HG02678 (cell line): Measurements from ENCODE around the gene FMNL2.

Experiments used
- ATAC-seq: cut with Tn5 transposase; IDR thresholded peaks from one replicate; pipeline ENCODE4 v1.9.1; 2021; ENCODE audit warnings: mild to moderate bottlenecking, moderate library complexity; ENCODE audit not compliant: unreplicated experiment

Gene FMNL2

DNA sequence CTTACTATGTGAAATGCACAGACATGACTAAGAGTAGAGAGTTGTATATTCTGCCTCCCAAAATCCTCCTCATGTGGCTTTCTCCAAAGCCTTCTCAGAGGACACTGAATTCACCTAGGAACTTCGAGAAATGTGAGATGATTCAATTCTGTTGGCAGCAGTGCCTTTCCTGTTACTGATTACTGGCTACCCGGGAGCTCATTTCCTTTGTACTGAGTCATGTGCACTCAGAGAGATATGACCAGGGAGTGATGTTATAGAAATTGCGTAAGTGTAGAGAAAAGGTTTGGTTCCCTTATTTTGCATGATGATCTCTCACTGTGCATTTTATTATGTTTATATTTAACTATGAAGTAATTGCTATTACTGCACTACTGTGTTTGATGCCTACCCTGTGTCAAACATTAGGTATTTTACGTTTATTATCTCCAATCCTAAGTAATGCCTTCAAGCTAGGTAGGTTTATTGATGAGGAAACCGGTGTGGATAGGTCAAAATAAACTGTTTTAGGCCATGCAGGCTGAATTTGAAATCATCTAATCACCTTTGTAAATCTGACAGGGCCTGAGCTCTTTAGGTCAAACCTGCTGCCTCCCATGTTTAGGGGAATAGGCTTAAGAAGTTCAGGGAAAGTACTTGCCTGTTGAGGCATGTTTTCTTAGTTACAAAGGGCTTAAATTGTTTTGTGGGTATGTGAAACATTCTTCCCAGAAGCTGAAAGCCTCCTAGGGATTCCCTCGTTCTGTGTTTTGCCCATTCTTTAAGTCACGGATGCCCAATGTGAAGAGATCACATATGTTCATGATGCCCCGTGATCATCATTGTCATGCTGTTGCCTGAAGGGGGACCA, 86.8 kb downstream of the FMNL2 start:
- peak; percentile 89 for ATAC-seq

- no peak for ATAC-seq
Observed at GRCh38 chr2:152423684-152424083, 88.7 kb downstream of the FMNL2 start.

GRCh38 chr2:152425765-152426727, 91.1 kb downstream of the FMNL2 start:
- ATAC-seq: no peak

GRCh38 chr2:152426801-152427200, 91.8 kb downstream of the FMNL2 start:
- no peak for ATAC-seq

GRCh38 chr2:152427902-152428301, 92.9 kb downstream of the FMNL2 start:
- ATAC-seq: no peak

GRCh38 chr2:152428800-152429582, 94.0 kb downstream of the FMNL2 start:
- no peak for ATAC-seq

DNA sequence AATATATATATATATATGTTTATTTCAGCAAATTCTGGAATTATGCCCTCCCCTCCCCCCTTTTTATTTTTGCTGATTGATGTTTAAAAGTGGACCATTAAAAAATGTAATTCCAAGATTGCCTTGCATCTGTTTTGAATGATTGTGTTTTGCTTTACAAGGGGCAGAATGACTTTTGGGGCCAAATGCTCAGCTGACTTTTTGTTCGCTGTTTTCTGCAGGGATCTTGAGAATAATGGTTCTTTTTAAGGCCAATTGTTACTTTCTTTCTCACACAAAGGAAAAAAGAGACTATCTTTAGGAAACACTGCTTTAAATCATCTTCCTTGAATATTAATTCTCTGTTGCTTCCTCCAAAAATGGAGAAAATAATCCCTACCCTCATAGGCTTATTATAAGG, 95.9 kb downstream of the FMNL2 start:
- no peak for ATAC-seq

GRCh38 chr2:152431370-152432098, 96.6 kb downstream of the FMNL2 start:
- no peak for ATAC-seq

GRCh38 chr2:152432206-152432653, 97.3 kb downstream of the FMNL2 start:
- no peak for ATAC-seq

GRCh38 chr2:152432765-152433164, 97.8 kb downstream of the FMNL2 start:
- ATAC-seq: no peak

DNA sequence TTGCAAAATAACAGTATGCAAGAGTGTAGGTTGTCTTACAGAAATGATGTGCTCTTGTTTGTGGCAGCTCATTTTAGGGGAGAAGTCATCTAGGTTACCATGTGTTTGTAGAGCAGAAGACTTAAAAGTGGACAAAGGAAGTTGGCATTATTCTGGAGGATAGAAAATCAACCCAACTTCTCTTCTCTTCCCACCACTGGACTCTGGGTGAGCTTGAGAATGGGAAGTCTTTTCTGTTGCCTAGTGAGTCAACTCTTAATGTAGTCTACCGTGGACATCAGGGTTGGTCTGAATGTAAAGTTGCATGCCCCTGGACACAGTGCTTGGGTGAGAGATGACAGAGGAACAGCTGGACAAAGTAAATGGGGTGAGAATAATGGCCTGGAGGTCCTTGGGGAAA, 98.3 kb downstream of the FMNL2 start:
- no peak for ATAC-seq

DNA sequence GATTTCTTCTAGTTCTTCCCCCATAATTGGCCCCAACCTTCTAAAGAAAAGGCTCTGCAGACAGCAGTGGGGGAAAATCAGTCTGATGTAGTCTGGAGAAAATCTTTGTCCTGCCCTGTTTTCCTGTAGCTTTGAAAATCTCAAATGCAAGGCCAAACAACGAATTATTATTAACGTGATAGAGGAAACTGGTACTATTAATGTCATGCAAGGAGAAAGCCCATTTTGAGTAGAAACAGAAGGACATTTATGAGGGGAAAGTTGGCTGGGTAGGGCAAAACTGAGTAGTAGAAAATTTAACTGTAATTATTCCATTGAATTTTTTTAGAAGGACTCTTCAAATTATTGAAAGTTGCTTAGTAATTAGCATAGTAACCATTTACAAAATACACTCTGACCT, 98.8 kb downstream of the FMNL2 start:
- no peak for ATAC-seq

DNA sequence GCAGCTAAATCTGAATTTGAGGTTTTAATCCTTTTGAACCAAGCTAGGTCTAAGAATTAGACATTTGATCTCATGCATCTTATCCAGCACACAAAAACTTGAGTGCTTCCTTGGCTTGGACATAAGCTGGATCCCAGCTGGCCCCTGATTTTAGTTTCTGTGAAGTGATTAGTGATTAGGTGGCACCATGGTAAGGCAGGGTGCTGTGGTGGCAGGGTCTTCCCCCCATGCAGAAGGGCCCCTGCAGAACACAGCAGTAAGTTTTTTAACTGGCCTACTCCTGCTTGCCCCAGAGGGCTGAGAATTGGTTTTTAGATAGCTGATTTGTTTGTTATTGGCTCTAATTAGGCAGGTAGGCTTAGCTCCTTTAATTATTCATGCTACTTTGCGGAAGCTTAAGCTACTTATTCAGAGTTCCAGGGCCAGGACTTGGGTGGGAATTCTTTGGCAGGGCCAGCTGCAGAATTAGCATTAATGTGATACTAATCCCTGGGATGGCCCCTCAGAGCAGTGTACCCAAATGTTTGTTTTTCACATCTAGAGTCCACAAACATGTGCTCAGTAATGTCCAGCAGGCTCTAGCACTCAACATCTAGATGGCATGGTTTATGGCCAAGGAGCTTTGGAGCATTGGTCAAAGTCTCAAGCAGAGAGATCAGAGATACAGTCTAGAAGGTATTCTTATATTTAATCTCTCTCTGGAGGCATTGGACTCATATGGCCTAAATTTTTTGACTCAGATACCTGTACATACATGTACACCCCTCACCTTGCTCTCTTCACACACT, 99.6 kb downstream of the FMNL2 start:
- ATAC-seq: no peak

DNA sequence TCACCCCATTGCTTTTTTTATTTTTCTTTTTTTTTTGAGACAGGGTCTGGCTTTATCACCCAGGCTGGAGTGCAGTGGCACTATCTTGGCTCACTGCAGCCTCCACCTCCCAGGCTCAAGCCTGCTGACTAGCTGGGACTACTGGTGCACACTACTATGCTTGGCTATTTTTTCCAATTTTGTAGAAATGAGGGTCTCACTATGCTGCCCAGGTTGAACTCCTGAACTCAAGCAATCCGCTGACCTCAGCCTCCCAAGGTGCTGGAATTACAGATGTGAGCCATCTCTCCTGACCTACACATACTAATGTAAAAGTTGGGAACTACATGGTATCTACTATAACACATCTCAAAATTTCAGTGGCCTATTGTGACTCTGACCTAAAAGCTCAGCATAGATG, 101.2 kb downstream of the FMNL2 start:
- ATAC-seq: no peak

DNA sequence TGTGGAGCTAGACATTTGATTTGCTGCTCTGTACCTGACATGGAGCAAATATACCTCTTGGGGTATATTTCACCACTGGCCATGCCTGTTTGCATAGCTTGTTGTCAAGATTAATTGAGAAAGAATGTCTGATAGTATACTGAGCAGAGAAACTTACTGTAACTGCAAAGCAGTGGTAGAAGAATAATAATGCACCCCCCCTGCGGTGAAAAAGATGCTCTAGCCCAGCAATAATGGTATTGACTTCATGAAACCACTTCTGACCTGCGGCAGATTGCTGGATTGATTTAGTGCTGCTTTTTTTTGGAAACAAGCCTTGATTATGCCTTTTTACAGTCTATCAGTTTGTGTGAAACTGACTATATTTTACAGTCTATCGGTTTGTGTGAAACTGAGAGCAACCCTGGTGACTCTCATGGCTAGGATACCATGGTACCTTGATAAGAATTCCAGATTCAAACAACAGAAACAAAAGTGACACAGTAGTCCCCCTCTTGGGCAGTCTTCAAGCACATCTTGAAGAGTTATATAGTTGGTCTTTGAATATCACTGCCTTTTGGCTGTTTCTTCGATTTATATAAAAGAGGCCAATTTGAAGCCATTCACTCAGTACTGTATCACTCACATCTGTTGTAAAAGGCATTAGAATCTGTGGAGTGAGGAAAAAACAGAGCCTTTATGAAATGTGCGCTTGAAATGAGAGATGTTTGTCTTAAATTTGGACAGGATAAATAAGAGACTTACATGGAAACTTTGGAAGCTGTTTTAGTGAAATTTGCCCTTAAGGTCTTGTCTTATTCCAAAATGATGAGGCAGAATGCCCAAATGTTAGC, 102.5 kb downstream of the FMNL2 start:
- ATAC-seq: no peak

GRCh38 chr2:152440049-152440448, 105.1 kb downstream of the FMNL2 start:
- no peak for ATAC-seq

- ATAC-seq: no peak
Observed at GRCh38 chr2:152440460-152440859, 105.5 kb downstream of the FMNL2 start.

DNA sequence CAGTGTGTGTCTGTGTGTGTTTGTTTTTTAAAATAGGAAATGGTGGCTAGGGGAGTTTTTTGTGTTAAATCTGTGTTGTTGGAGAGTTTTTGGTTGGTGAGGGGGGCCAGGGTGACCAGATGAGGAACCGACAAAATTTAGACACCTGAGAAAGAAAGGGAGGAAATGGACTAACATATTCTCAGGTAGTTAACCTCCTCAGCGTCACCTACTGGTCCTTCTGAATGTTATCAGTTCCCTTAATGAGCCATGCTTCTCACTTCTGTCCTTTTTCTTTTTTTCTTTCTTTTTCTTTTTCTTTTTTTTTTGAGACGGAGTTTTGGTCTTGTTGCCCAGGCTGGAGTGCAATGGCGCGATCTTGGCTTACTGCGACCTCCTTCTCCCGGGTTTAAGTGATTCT, 107.0 kb downstream of the FMNL2 start:
- ATAC-seq: no peak

- ATAC-seq: no peak
Observed at GRCh38 chr2:152443771-152444170, 108.8 kb downstream of the FMNL2 start.
